ENCODE measurements around the gene FOXF1. TPM values are rescaled to one million over a fixed set of nuclear protein-coding genes. Genes with fewer than 3 reads are reported as not detected.

The FOXF1 gene
- total and polyA plus RNA-seq, 3 donors from 2014 or later, result 0.91 to 2.8 (median 2.0) TPM

DNA sequence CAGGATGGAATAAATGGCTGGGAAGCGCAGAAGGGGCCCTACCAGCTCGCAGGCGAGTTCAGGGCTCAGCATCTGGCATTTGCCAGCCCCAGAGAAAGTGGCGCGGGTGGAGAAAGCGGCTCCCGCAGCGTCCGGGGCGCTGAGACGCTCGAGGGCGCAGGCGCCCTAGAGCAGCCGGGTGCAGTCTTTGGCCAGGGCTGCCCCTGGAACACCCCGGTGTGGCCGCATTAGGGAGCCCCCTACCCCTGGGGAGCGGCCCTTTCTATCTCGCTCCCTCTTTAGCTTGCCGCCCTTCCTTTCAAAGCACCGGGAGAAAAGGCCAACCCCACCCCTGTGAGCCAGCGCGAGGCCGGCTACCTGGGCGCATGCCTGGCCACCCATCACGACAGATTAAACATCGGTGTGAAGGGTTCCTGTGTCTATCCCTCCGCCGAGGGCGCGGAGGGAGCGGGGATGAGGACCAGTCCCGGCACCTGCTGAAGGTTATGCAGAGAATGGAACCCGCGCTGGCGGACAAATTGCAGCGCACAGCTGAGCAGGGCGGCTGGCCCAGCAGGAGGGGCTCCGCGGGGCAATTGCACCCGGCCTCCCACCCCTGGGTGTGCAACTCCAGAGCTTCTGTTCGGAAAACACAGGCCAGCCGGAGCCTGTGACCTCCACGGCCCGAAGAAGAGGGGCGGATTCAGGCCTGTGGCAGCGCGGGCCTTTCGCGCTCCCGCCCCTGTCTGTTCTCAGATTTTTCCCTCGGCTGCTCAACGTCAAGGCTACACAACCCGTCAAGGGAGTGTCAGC, 15.6 kb upstream of the FOXF1 start:
- 8 to 18% methylated on average over 23 to 54 of the region's 54 CpGs for WGBS, 2 donors
- intact Hi-C loops (cut with DNase I; ENCODE audit: low total_unique reads), result no loop called here
- H3K27ac ChIP-seq, result no peak overlapping the region
- TF ChIP-seq, protein P1, sequence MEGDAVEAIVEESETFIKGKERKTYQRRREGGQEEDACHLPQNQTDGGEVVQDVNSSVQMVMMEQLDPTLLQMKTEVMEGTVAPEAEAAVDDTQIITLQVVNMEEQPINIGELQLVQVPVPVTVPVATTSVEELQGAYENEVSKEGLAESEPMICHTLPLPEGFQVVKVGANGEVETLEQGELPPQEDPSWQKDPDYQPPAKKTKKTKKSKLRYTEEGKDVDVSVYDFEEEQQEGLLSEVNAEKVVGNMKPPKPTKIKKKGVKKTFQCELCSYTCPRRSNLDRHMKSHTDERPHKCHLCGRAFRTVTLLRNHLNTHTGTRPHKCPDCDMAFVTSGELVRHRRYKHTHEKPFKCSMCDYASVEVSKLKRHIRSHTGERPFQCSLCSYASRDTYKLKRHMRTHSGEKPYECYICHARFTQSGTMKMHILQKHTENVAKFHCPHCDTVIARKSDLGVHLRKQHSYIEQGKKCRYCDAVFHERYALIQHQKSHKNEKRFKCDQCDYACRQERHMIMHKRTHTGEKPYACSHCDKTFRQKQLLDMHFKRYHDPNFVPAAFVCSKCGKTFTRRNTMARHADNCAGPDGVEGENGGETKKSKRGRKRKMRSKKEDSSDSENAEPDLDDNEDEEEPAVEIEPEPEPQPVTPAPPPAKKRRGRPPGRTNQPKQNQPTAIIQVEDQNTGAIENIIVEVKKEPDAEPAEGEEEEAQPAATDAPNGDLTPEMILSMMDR (IDR thresholded peaks at IDR 0.05), result no peak
- no peak for TF ChIP-seq POLR2A (IDR thresholded peaks at IDR 0.05)
- H3K36me3 ChIP-seq (ENCODE audit: low read depth, missing control alignments), result no peaks in the 10 kb centered on the region
- no peaks in the 10 kb centered on the region for H3K4me1 ChIP-seq
- no peak for DNase-seq
- peak overlapping the region in 1 of 2 donors; percentile 45 for H3K4me3 ChIP-seq
- H3K27me3 ChIP-seq, result no peaks in the 10 kb centered on the region
- no peaks in the 10 kb centered on the region for H3K9me3 ChIP-seq

DNA sequence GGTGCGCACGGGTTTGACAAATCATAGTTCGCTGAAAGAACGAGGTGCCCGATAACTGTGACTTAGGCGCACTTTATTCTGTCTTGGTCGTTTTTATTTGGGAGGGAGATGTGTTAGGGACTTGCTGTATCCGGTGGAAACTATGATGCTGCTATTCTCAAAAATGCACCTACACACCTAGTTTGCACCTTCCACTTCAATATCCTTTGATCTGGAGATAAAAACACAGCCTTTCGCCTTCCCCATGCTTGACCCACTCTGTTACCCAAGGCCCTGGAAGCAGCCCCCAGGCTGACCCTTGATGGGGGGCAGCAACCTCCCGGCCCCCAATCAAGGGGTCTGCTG, 15.0 kb upstream of the FOXF1 start:
- H3K4me3 ChIP-seq, result no peak overlapping the region
- TF ChIP-seq, protein P1 (IDR thresholded peaks at IDR 0.05), result no peak
- TF ChIP-seq POLR2A (IDR thresholded peaks at IDR 0.05), result no peak
- H3K27ac ChIP-seq, result no peak overlapping the region
- no peaks in the 10 kb centered on the region for H3K4me1 ChIP-seq
- WGBS, 2 donors, result 19 to 36% methylated on average over 8 to 10 of the region's 10 CpGs
- DNase-seq, result no peak
- no peaks in the 10 kb centered on the region for H3K27me3 ChIP-seq
- H3K36me3 ChIP-seq (ENCODE audit: low read depth, missing control alignments), result no peaks in the 10 kb centered on the region
- intact Hi-C loops (cut with DNase I; ENCODE audit: low total_unique reads), result no loop called here
- no peaks in the 10 kb centered on the region for H3K9me3 ChIP-seq

- DNase-seq, result no peak
- no peak overlapping the region for H3K27ac ChIP-seq
- WGBS, 2 donors, result 15% methylated on average over 16 of the region's 16 CpGs
- intact Hi-C loops (cut with DNase I; ENCODE audit: low total_unique reads), result no loop called here
- no peak overlapping the region for H3K4me3 ChIP-seq
- no peaks in the 10 kb centered on the region for H3K36me3 ChIP-seq (ENCODE audit: low read depth, missing control alignments)
- TF ChIP-seq POLR2A (IDR thresholded peaks at IDR 0.05), result no peak
- TF ChIP-seq, protein P1 (IDR thresholded peaks at IDR 0.05), result no peak
- no peaks in the 10 kb centered on the region for H3K4me1 ChIP-seq
- H3K9me3 ChIP-seq, result no peaks in the 10 kb centered on the region
- no peaks in the 10 kb centered on the region for H3K27me3 ChIP-seq
Observed at GRCh38 chr16:86495756-86496261, 14.5 kb upstream of the FOXF1 start.

GRCh38 chr16:86496262-86496928, 13.9 kb upstream of the FOXF1 start:
- no peak overlapping the region for H3K27ac ChIP-seq
- WGBS, 2 donors, result 7 to 8% methylated on average over 24 to 34 of the region's 34 CpGs
- H3K4me3 ChIP-seq, result no peak overlapping the region
- intact Hi-C loops (cut with DNase I; ENCODE audit: low total_unique reads), result no loop called here
- H3K4me1 ChIP-seq, result no peaks in the 10 kb centered on the region
- no peaks in the 10 kb centered on the region for H3K27me3 ChIP-seq
- no peaks in the 10 kb centered on the region for H3K36me3 ChIP-seq (ENCODE audit: low read depth, missing control alignments)
- H3K9me3 ChIP-seq, result no peaks in the 10 kb centered on the region
- no peak for TF ChIP-seq POLR2A (IDR thresholded peaks at IDR 0.05)
- TF ChIP-seq, protein P1 (IDR thresholded peaks at IDR 0.05), result no peak
- no peak for DNase-seq

Measured in testis (tissue), 3 donors.